ENCODE results near the gene SPACA6.

Gene SPACA6

DNA sequence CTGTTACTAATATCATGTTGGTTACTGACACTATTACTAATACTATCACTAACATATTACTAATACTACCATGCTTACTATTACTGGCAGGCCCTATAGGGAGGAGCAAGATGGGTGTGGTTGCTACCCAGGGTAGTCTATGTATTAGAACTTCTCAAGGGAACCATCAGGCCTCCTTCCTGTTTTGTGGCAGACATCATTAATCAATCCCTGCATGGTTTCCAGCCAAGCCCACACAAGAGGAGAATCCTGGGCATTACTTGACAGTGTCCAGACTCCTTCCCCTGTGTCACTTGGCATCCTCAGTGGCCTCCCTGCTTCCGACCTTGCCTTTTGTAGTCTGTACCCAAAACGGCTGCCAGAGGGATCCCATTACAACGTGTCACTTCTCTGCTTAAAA, 21.7 kb downstream of the SPACA6 start:
- TF ChIP-seq ZFX (IDR thresholded peaks at IDR 0.05; ENCODE audit: borderline replicate concordance) (no peak), CTCF (IDR thresholded peaks at IDR 0.05) (no peak)

DNA sequence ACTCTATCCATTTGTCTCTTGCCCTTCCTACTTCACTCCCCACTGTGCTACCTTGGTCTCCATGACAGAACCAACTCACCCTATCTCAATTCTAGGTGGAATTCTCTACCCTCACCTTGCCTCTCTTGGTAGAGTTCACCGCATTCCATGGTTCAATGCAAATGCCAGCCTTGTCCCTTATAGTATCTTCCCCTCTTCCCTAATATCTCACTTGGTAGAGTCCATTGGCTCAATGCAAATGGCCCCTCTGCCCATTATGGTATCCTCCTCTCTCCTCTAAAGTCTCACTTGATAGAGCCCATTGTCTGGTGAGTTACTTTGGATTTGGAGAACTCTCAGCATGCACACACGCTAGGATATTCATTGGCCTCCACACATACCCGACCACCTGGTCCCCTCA, 22.7 kb downstream of the SPACA6 start:
- TF ChIP-seq CTCF (IDR thresholded peaks at IDR 0.05) (no peak), ZFX (IDR thresholded peaks at IDR 0.05; ENCODE audit: borderline replicate concordance) (no peak)
- no peak overlapping the region for H3K27ac ChIP-seq

More for the DNA sequence above, 21.7 kb downstream of the SPACA6 start:
- H3K27ac ChIP-seq = no peak overlapping the region

GRCh38 chr19:51716925-51717324, 23.8 kb downstream of the SPACA6 start:
- no peak overlapping the region for H3K27ac ChIP-seq
- no peak for TF ChIP-seq ZFX (IDR thresholded peaks at IDR 0.05; ENCODE audit: borderline replicate concordance)
- no peak for TF ChIP-seq CTCF (IDR thresholded peaks at IDR 0.05)

GRCh38 chr19:51719251-51719988, 26.3 kb downstream of the SPACA6 start:
- no peak overlapping the region for H3K27ac ChIP-seq
- no peak for TF ChIP-seq CTCF (IDR thresholded peaks at IDR 0.05)
- no peak for TF ChIP-seq ZFX (IDR thresholded peaks at IDR 0.05; ENCODE audit: borderline replicate concordance)

DNA sequence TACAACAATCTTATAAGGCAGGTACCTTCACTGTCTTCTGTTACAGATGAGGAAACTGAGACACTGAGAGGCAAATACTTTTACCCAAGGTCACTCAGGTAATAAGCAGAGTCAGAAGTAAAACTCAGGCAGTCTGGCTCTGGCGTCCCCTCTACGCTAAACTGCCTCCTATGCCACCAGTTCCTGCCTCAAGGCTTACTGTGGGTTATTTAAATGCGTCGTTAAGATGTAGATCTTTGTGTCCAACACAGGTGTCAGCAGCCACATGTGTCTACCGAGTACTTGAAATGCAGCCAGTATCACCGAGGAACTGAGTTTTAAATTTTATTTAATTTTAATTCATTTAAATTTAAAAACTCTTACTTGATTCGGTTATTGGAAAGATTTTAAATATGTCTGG, 28.8 kb downstream of the SPACA6 start:
- TF ChIP-seq CTCF (IDR thresholded peaks at IDR 0.05) = no peak
- TF ChIP-seq ZFX (IDR thresholded peaks at IDR 0.05; ENCODE audit: borderline replicate concordance) = no peak
- H3K27ac ChIP-seq = no peak overlapping the region

- H3K27ac ChIP-seq = no peak overlapping the region
- TF ChIP-seq CTCF (IDR thresholded peaks at IDR 0.05) = no peak
- TF ChIP-seq ZFX (IDR thresholded peaks at IDR 0.05; ENCODE audit: borderline replicate concordance) = no peak
Measured at GRCh38 chr19:51722492-51722891, 29.4 kb downstream of the SPACA6 start.

- TF ChIP-seq ZFX (IDR thresholded peaks at IDR 0.05; ENCODE audit: borderline replicate concordance) = no peak
- no peak for TF ChIP-seq CTCF (IDR thresholded peaks at IDR 0.05)
- H3K27ac ChIP-seq = no peak overlapping the region
Measured at GRCh38 chr19:51724543-51724942, 31.4 kb downstream of the SPACA6 start.
